HepG2 (cell line): Measurements from ENCODE around the gene SPECC1L. TPM values are rescaled to one million over a fixed set of nuclear protein-coding genes. Genes with fewer than 3 reads are reported as not detected.

Experiments
- CBX5 ChIP-seq: sonication (generic); formaldehyde crosslinking; IDR thresholded peaks from 2 replicates; pipeline ENCODE4 v1.4.0; 2020; ENCODE audit warnings: missing genetic modification reagents, borderline replicate concordance
- HMG20B ChIP-seq: conservative IDR thresholded peaks from 2 replicates; pipeline ENCODE4 v1.6.1; 2016; ENCODE audit warnings: missing genetic modification reagents, missing compliant biosample characterization
- MAZ ChIP-seq, 2 experiments: sonication (generic) in 1 of 2; formaldehyde crosslinking in 1 of 2; IDR thresholded peaks; 2 replicates each; pipeline versions ENCODE4 v1.5.0 to v1.6.1; 2012 to 2020; ENCODE audit warnings: low read depth in 2 of 2, mild to moderate bottlenecking in 2 of 2, borderline replicate concordance in 1 of 2, improper control_type of control experiment in 1 of 2, low read length in 1 of 2, missing genetic modification reagents in 1 of 2, moderate library complexity in 1 of 2
- NFYC ChIP-seq: IDR thresholded peaks from 2 replicates; pipeline ENCODE4 v1.6.1; 2016; ENCODE audit warnings: missing genetic modification reagents, missing compliant biosample characterization
- RBFOX2 ChIP-seq: fragments of 200-400 bp; formaldehyde crosslinking; IDR thresholded peaks from 2 replicates; pipeline ENCODE4 v1.6.1; 2017; ENCODE audit warnings: low read depth, mild to moderate bottlenecking, low read length
- SETDB1 ChIP-seq: sonication (generic); formaldehyde crosslinking; IDR thresholded peaks from 2 replicates; pipeline ENCODE4 v1.5.1; 2020; ENCODE audit warnings: missing genetic modification reagents, mild to moderate bottlenecking, borderline replicate concordance
- ZFP1 ChIP-seq: IDR thresholded peaks from 2 replicates; pipeline ENCODE4 v1.6.1; 2016
- ZNF292 ChIP-seq: sonication (generic); formaldehyde crosslinking; IDR thresholded peaks from 2 replicates; pipeline ENCODE4 v1.8.1; 2022; ENCODE audit warnings: mild to moderate bottlenecking, low read depth, missing genetic modification reagents, borderline replicate concordance
- ZNF430 ChIP-seq: sonication (generic); formaldehyde crosslinking; IDR thresholded peaks from 2 replicates; pipeline ENCODE4 v1.9.0; 2021; ENCODE audit warnings: mild to moderate bottlenecking, missing genetic modification reagents
- ZNF44 ChIP-seq: sonication (generic); formaldehyde crosslinking; IDR thresholded peaks from 2 replicates; pipeline ENCODE4 v1.5.1; 2020; ENCODE audit warnings: mild to moderate bottlenecking, missing genetic modification reagents
- ZNF441 ChIP-seq: sonication (generic); formaldehyde crosslinking; IDR thresholded peaks from 2 replicates; pipeline ENCODE4 v1.7.0; 2021; ENCODE audit warnings: missing genetic modification reagents, borderline replicate concordance
- ZNF496 ChIP-seq: sonication (generic); formaldehyde crosslinking; IDR thresholded peaks from 2 replicates; pipeline ENCODE4 v1.8.1; 2023; ENCODE audit warnings: mild to moderate bottlenecking, moderate library complexity, missing genetic modification reagents; ENCODE audit not compliant: insufficient replicate concordance
- ZNF557 ChIP-seq: sonication (generic); formaldehyde crosslinking; IDR thresholded peaks from 2 replicates; pipeline ENCODE4 v1.4.0; 2020; ENCODE audit warnings: missing genetic modification reagents
- ZNF672 ChIP-seq: sonication (generic); formaldehyde crosslinking; IDR thresholded peaks from 2 replicates; pipeline ENCODE4 v1.8.1; 2022; ENCODE audit warnings: missing genetic modification reagents
- polyA plus RNA-seq, 8 experiments: library from polyadenylated mRNA; depleted of rRNA in 3 of 8; stranded (reverse) in 7 of 8; unstranded in 1 of 8; fragments of >200 nt; fragmentation: Illumina TruSeq in 4 of 8; extraction: Trizol in 4 of 8; gene quantifications; 2 replicates each; pipeline versions ENCODE4 v1.2.1 to v1.2.3, GENCODE V29; 2011 to 2016; ENCODE audit warnings: low read depth in 4 of 8, missing spikeins in 1 of 8, mixed read lengths in 1 of 8; ENCODE audit not compliant: insufficient read depth in 1 of 8
- total RNA-seq, 5 experiments: library from RNA; depleted of rRNA; stranded (reverse); fragments of >200 nt; fragmentation: Illumina TruSeq; extraction: Trizol; gene quantifications; 2 replicates each; pipeline ENCODE4 v1.2.3, GENCODE V29; 2016; ENCODE audit warnings: low read depth in 1 of 5
- TF ChIP-seq, protein P1 (sequence below): sonication (generic); formaldehyde crosslinking; IDR thresholded peaks from 2 replicates; pipeline ENCODE4 v1.8.0; 2022; ENCODE audit warnings: missing genetic modification reagents, low read depth, mild to moderate bottlenecking, borderline replicate concordance
- TF ChIP-seq, protein P2 (sequence below): IDR thresholded peaks from 2 replicates; pipeline ENCODE4 v1.6.1; 2012; ENCODE audit warnings: inconsistent platforms
- TF ChIP-seq, protein P3 (sequence below): sonication (generic); formaldehyde crosslinking; IDR thresholded peaks from 2 replicates; pipeline ENCODE4 v1.4.0; 2020; ENCODE audit warnings: low read depth, mild to moderate bottlenecking, missing genetic modification reagents
- TF ChIP-seq, protein P4 (sequence below): sonication (generic); formaldehyde crosslinking; IDR thresholded peaks from 2 replicates; pipeline ENCODE4 v1.5.0; 2020; ENCODE audit warnings: missing genetic modification reagents
- TF ChIP-seq, protein P5 (sequence below): sonication (generic); formaldehyde crosslinking; IDR thresholded peaks from 2 replicates; pipeline ENCODE4 v1.4.0; 2020; ENCODE audit warnings: missing genetic modification reagents
- TF ChIP-seq, protein P6 (sequence below): sonication (generic); formaldehyde crosslinking; IDR thresholded peaks from 2 replicates; pipeline ENCODE4 v1.5.1; 2020; ENCODE audit warnings: missing genetic modification reagents, mild to moderate bottlenecking, borderline replicate concordance
- TF ChIP-seq, protein P7 (sequence below): sonication (generic); formaldehyde crosslinking; IDR thresholded peaks from 2 replicates; pipeline ENCODE4 v1.4.0; 2020; ENCODE audit warnings: missing genetic modification reagents

SPECC1L gene
- total and polyA plus RNA-seq, 2 of the 13 experiments (the other 11 are each of a cell fraction or from before 2014, with no cell fraction given): 14.1 to 30.3 TPM

DNA sequence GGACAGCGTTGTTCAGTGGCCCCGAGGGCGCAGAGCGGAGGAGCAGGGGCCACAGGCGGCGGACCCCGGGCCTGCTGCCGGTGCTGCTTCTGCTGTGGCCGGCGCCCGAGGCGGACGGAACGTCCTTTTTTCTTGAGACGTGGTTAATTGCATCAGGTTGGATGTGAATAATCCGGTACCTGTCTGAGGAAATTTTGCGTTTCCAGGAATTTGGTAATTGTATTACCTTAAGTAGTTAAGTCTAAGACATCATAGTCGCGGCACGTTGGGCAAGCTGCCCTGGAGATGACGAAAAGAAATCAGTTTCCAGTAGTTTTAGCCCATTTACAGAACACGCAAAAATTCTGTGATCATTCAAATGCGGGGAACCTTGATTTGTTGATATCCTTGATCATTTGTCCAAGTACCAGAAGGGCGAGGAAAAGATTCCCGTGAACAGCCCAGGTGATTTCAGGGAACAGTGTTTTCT, 789 bp downstream of the SPECC1L start (continued):
- TF ChIP-seq, protein P1, sequence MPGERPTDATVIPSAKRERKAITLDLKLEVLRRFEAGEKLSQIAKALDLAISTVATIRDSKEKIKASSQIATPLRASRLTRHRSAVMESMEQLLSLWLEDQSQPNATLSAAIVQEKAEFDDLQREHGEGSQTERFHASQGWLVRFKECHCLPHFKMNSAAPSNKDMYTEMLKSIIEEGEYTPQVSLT: no peak
- TF ChIP-seq, protein P2, sequence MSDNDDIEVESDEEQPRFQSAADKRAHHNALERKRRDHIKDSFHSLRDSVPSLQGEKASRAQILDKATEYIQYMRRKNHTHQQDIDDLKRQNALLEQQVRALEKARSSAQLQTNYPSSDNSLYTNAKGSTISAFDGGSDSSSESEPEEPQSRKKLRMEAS: no peak; the same call in 1 of the 2 replicates
- no peak for TF ChIP-seq MAZ (IDR thresholded peaks at IDR 0.05; ENCODE audit: borderline replicate concordance, low read depth, low read length)
- TF ChIP-seq MAZ (CRISPR knock-in tag; IDR thresholded peaks at IDR 0.05; ENCODE audit: low read depth): no peak
- TF ChIP-seq, protein P3, sequence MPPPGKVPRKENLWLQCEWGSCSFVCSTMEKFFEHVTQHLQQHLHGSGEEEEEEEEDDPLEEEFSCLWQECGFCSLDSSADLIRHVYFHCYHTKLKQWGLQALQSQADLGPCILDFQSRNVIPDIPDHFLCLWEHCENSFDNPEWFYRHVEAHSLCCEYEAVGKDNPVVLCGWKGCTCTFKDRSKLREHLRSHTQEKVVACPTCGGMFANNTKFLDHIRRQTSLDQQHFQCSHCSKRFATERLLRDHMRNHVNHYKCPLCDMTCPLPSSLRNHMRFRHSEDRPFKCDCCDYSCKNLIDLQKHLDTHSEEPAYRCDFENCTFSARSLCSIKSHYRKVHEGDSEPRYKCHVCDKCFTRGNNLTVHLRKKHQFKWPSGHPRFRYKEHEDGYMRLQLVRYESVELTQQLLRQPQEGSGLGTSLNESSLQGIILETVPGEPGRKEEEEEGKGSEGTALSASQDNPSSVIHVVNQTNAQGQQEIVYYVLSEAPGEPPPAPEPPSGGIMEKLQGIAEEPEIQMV (CRISPR knock-in tag): no peak; the same call in 1 of the 2 replicates
- TF ChIP-seq, protein P4, sequence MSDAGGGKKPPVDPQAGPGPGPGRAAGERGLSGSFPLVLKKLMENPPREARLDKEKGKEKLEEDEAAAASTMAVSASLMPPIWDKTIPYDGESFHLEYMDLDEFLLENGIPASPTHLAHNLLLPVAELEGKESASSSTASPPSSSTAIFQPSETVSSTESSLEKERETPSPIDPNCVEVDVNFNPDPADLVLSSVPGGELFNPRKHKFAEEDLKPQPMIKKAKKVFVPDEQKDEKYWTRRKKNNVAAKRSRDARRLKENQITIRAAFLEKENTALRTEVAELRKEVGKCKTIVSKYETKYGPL (CRISPR knock-in tag): no peak
- TF ChIP-seq ZNF672 (CRISPR knock-in tag): no peak
- no peak for TF ChIP-seq ZNF441 (CRISPR knock-in tag)
- no peak for TF ChIP-seq ZNF44 (CRISPR knock-in tag)
- TF ChIP-seq NFYC: no peak
- TF ChIP-seq, protein P5, sequence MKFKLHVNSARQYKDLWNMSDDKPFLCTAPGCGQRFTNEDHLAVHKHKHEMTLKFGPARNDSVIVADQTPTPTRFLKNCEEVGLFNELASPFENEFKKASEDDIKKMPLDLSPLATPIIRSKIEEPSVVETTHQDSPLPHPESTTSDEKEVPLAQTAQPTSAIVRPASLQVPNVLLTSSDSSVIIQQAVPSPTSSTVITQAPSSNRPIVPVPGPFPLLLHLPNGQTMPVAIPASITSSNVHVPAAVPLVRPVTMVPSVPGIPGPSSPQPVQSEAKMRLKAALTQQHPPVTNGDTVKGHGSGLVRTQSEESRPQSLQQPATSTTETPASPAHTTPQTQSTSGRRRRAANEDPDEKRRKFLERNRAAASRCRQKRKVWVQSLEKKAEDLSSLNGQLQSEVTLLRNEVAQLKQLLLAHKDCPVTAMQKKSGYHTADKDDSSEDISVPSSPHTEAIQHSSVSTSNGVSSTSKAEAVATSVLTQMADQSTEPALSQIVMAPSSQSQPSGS (CRISPR knock-in tag): no peak
- no peak for TF ChIP-seq ZNF557 (CRISPR knock-in tag)
- no peak; the same call in none of the 2 replicates for TF ChIP-seq ZNF430 (CRISPR knock-in tag)
- TF ChIP-seq, protein P6, sequence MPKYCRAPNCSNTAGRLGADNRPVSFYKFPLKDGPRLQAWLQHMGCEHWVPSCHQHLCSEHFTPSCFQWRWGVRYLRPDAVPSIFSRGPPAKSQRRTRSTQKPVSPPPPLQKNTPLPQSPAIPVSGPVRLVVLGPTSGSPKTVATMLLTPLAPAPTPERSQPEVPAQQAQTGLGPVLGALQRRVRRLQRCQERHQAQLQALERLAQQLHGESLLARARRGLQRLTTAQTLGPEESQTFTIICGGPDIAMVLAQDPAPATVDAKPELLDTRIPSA (CRISPR knock-in tag): no peak
- TF ChIP-seq SETDB1 (CRISPR knock-in tag): no peak
- no peak for TF ChIP-seq ZFP1 (CRISPR knock-in tag)
- TF ChIP-seq RBFOX2: 0 out of 2 replicates have a peak, but pooled peaks have one; percentile 9
- TF ChIP-seq HMG20B (CRISPR knock-in tag): no peak
- TF ChIP-seq, protein P7, sequence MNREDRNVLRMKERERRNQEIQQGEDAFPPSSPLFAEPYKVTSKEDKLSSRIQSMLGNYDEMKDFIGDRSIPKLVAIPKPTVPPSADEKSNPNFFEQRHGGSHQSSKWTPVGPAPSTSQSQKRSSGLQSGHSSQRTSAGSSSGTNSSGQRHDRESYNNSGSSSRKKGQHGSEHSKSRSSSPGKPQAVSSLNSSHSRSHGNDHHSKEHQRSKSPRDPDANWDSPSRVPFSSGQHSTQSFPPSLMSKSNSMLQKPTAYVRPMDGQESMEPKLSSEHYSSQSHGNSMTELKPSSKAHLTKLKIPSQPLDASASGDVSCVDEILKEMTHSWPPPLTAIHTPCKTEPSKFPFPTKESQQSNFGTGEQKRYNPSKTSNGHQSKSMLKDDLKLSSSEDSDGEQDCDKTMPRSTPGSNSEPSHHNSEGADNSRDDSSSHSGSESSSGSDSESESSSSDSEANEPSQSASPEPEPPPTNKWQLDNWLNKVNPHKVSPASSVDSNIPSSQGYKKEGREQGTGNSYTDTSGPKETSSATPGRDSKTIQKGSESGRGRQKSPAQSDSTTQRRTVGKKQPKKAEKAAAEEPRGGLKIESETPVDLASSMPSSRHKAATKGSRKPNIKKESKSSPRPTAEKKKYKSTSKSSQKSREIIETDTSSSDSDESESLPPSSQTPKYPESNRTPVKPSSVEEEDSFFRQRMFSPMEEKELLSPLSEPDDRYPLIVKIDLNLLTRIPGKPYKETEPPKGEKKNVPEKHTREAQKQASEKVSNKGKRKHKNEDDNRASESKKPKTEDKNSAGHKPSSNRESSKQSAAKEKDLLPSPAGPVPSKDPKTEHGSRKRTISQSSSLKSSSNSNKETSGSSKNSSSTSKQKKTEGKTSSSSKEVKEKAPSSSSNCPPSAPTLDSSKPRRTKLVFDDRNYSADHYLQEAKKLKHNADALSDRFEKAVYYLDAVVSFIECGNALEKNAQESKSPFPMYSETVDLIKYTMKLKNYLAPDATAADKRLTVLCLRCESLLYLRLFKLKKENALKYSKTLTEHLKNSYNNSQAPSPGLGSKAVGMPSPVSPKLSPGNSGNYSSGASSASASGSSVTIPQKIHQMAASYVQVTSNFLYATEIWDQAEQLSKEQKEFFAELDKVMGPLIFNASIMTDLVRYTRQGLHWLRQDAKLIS (CRISPR knock-in tag): no peak
- peak; percentile 6; the same call in 1 of the 2 replicates for TF ChIP-seq CBX5 (CRISPR knock-in tag)
- no peak for TF ChIP-seq ZNF496 (CRISPR knock-in tag)
- no peak for TF ChIP-seq ZNF292 (CRISPR knock-in tag)
